Measurements from ENCODE around the gene RPS6KB1.
"Not testable (repeated sequence)": the region's sequence is repeated elsewhere in the genome, so short reads cannot be mapped to it uniquely, and the experiment has no call there.

RPS6KB1 gene

GRCh38 chr17:59892924-59893675 lies at the start of gene RPS6KB1, which contains the start of gene TUBD1:
Gene RPS6KB1 (plus strand): TSS chr17:59893121. CDS start chr17:59893185, 64 bp downstream.
Gene TUBD1 (minus strand): TSS chr17:59892943. CDS start chr17:59891002, 1,941 bp downstream.
- peak; percentile 100 for DNase-seq

- no peak for DNase-seq
These were observed 47.9 kb upstream of the RPS6KB1 start for GRCh38 chr17:59844884-59845594.

GRCh38 chr17:59845595-59846393 lies 47.1 kb upstream of the RPS6KB1 start:
- DNase-seq, result peak; percentile 91

DNA sequence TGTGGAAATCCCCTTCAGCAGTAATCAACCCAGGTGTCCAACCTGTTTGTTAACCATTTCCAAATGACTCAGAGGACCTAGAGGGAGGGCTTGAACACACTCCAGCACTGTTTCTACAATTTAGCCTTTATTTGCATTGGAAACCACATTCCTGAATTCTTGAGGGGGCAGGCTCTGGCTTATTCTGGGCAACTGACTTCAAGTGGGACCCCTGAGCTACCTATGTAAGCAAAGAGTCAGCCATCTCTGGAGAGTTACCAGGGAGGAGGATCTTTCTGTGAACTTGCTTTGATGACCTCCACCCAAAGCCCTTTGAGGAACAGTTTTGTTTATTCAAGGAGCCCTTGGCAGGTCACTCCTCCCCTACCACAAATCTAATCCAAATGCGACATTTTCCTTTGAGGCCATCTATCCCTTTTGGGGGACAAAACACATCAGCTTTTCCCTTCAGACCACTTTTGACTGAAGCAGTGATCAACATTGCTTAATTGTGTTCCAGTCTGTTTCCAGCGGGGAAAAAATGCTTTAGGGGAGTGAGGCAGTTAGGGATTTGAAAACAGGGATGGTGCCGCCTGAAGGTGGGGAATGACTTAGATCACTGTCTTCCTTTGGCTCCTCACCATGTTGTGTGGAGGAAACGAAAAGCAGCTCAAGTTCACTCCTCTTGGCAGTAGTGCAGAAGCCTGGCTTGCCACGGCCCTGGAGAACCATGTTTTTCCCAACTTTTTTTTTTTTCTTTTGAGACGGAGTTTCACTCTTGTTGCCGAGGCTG lies 46.3 kb upstream of the RPS6KB1 start:
- DNase-seq, result peak; percentile 79

- no peak for DNase-seq
These were observed 44.6 kb upstream of the RPS6KB1 start for GRCh38 chr17:59848385-59848668.

DNA sequence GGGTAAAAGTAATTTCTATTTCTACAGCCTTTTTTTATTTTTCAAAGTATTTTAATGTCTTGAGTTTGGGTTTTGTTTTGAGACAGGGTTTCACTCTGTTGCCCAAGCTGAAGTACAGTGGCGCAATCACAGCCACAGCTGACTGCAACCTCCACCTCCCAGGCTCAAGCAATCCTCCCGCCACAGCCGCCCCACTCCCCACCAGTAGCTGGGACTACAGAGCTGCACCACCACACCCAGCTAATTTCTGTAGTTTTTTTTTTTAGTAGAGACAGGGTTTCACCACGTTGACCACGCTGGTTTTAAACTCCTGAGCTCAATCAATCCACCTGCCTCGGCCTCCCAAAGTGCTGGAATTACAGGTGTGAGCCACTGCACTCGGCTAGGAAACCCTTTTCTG lies 44.1 kb upstream of the RPS6KB1 start:
- no peak for DNase-seq

- DNase-seq, result not testable (repeated sequence)
These were observed 42.6 kb upstream of the RPS6KB1 start for GRCh38 chr17:59850311-59850710.

GRCh38 chr17:59851439-59852375 lies 41.2 kb upstream of the RPS6KB1 start:
- DNase-seq, result no peak

DNA sequence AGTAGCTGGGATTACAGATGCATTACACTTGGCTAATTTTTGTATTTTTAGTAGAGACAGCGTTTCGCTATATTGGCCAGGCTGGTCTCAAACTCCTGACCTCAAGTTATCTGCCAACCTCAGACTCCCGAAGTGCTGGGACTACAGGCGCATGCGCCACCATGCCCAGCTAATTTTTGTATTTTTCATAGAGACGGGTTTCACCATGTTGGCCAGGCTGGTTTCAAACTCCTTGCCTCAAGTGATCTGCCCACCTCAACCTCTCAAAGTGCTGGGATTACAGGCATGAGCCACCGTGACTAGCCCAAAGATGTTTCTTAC lies 40.1 kb upstream of the RPS6KB1 start:
- DNase-seq, result not testable (repeated sequence)

DNA sequence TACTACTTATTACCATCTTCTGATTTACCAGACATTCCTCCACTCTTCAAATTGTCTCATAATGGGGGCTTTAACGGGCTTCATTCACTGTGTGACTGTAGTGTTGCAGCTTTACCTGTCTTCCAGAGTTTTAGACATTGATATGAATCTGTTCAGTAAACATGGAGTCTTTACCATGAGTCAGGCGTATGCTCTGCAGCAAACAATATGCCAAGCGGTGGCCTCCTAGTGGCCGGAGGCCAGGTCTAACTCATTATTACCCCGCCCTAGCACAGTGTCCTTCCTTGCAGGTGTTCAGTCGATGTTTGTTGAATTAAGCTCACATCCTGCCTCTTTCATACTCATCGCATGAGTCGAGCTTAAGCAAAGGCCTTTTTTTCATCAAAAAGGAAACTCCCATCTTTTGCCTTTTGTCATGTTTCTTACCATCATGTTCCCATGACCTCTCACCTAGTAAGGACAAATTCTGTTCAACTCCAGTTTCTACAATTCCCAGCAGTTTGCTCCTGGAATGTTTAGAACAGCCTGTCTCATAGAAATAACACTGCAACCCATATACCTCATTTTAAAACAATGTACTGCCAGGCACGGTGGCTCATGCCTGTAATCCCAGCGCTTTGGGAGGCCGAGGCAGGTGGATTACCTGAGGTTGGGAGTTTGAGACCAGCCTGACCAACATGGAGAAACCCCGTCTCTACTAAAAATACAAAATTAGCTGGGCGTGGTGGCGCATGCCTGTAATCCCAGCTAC lies 39.6 kb upstream of the RPS6KB1 start:
- peak; percentile 81 for DNase-seq

- DNase-seq, result not testable (repeated sequence)
These were observed 38.8 kb upstream of the RPS6KB1 start for GRCh38 chr17:59853919-59854729.

- no peak for DNase-seq
These were observed 35.8 kb upstream of the RPS6KB1 start for GRCh38 chr17:59856859-59857794.

GRCh38 chr17:59858167-59858816 lies 34.6 kb upstream of the RPS6KB1 start:
- no peak for DNase-seq

- no peak for DNase-seq
These were observed 34.0 kb upstream of the RPS6KB1 start for GRCh38 chr17:59858932-59859331.

GRCh38 chr17:59859444-59860025 lies 33.4 kb upstream of the RPS6KB1 start:
- DNase-seq, result no peak

DNA sequence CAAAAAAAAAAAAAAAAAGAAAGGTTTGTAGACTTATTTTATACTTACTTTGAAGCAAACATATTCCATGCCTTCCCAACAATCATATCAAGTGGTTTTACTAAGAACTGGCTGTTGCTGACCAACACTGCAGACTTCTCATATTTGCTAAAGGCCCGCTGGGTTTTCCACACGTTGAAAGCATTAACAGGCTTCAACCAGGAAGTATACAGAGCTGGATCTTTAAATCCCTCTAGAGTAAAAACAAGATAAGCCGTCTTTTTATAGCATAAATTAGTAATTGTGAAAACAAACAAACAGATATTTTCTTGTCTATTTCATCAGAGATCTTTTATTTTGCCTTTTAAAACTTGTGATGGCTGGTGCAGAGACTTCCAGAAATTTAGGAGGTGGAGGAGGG lies 29.3 kb upstream of the RPS6KB1 start:
- DNase-seq, result no peak

DNA sequence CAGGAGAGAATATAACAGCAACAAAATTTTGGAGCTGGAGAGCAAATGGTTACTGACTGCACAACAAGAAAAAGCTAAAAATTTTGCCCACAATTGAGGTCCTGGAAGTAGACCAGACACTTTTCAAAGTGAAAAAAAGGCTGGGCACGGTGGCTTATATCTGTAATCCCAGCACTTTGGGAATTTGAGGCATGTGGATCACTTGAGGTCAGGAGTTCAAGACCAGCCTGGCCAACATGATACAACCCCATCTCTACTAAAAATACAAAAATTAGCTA lies 23.0 kb upstream of the RPS6KB1 start:
- DNase-seq, result no peak

GRCh38 chr17:59870482-59870881 lies 22.4 kb upstream of the RPS6KB1 start:
- DNase-seq, result no peak

All from islet precursor cell (in vitro differentiated cells).